GM21423 (cell line): ENCODE results near the gene COL4A6.
"Not testable (repeated sequence)": the region's sequence is repeated elsewhere in the genome, so short reads cannot be mapped to it uniquely, and the experiment has no call there.

Experiments used
- ATAC-seq: cut with Tn5 transposase; IDR thresholded peaks from one replicate; pipeline ENCODE4 v1.9.1; 2021; ENCODE audit warnings: mild to moderate bottlenecking, moderate library complexity; ENCODE audit not compliant: unreplicated experiment

COL4A6 gene

GRCh38 chrX:108438110-108438623 lies at the start of gene COL4A6:
TSS of gene COL4A6 (minus strand) at chrX:108438422. CDS start at chrX:108438196, 226 bp downstream.
- no peak for ATAC-seq

- ATAC-seq, result no peak
Observed at GRCh38 chrX:108485960-108486359, 47.7 kb upstream of the COL4A6 start.

GRCh38 chrX:108484251-108484650 lies 46.0 kb upstream of the COL4A6 start:
- no peak for ATAC-seq

- not testable (repeated sequence) for ATAC-seq
Observed at GRCh38 chrX:108481528-108481927, 43.3 kb upstream of the COL4A6 start.

- ATAC-seq, result no peak
Observed at GRCh38 chrX:108473979-108474378, 35.8 kb upstream of the COL4A6 start.

GRCh38 chrX:108468486-108468885 lies 30.3 kb upstream of the COL4A6 start:
- ATAC-seq, result no peak

GRCh38 chrX:108464604-108465003 lies 26.4 kb upstream of the COL4A6 start:
- no peak for ATAC-seq

GRCh38 chrX:108456971-108457477 lies 18.8 kb upstream of the COL4A6 start:
- ATAC-seq, result no peak

GRCh38 chrX:108453841-108454240 lies 15.6 kb upstream of the COL4A6 start:
- ATAC-seq, result no peak

GRCh38 chrX:108447303-108447702 lies 9.1 kb upstream of the COL4A6 start:
- ATAC-seq, result no peak

- no peak for ATAC-seq
Observed at GRCh38 chrX:108442901-108443464, 4.8 kb upstream of the COL4A6 start.

- no peak for ATAC-seq
Observed at GRCh38 chrX:108439961-108440696, 1.9 kb upstream of the COL4A6 start.

GRCh38 chrX:108439426-108439942 lies 1.3 kb upstream of the COL4A6 start, which contains the start of gene COL4A5:
TSS of gene COL4A5 (plus strand) at chrX:108439838. CDS start at chrX:108440126, 288 bp downstream.
- ATAC-seq, result no peak

GRCh38 chrX:108437349-108438109 lies 693 bp downstream of the COL4A6 start:
- no peak for ATAC-seq

GRCh38 chrX:108435261-108435660 lies 3.0 kb downstream of the COL4A6 start:
- no peak for ATAC-seq

- no peak for ATAC-seq
Observed at GRCh38 chrX:108426262-108426661, 12.0 kb downstream of the COL4A6 start.

- no peak for ATAC-seq
Observed at GRCh38 chrX:108420481-108420880, 17.7 kb downstream of the COL4A6 start.

GRCh38 chrX:108419401-108419800 lies 18.8 kb downstream of the COL4A6 start:
- no peak for ATAC-seq

- ATAC-seq, result no peak
Observed at GRCh38 chrX:108417257-108417656, 21.0 kb downstream of the COL4A6 start.

- no peak for ATAC-seq
Observed at GRCh38 chrX:108415891-108416290, 22.3 kb downstream of the COL4A6 start.

GRCh38 chrX:108415146-108415545 lies 23.1 kb downstream of the COL4A6 start:
- no peak for ATAC-seq
